ENCODE results near the gene ARHGAP33. TPM values are rescaled to one million over a fixed set of nuclear protein-coding genes. Genes with fewer than 3 reads are reported as not detected.

The ARHGAP33 gene
- total RNA-seq, 2 donors from 2014 or later = 6.0 to 25.0 TPM

DNA sequence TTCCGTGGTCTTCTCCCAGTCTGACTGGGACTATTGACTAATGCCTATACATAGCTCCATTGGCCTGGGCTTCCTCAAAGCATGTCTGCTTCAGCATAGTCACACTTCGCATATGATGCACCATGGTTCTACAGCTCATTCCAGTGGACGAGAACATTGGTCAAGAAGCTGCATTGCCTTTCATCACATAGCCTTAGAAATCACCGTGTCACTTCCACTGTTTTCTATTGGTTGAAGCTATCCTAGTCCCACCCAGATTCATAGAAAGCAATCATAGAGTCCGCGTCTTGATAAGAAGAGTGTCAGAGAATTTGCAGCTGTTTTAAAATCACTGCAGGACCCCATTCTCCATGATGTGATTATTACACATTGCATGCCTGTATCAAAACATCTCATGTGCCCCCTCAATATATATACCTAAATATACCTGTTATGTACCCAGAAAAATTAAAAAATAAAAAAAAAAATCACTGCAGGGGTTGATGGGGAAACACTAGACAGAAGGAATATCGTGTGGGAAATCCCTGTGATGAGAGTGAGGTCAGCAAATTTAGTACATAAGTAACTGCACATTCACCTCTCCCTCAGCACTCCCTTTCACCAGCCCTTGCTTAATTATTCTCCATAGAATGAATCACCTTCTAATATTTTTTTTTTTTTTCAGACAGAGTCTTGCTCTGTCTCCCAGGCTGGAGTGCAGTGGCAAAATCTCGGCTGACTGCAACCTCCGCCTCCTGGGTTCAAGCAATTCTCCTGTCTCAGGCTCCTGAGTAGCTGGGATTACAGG lies 2.2 kb upstream of the ARHGAP33 start:
- Histone ChIP-seq H3K4me3 (no peak overlapping the region), H3K4me1 (no peaks in the 10 kb centered on the region), H3K27ac (no peak overlapping the region), H3K9me3 (no peaks in the 10 kb centered on the region), H3K27me3 (no peaks in the 10 kb centered on the region), H3K9ac (ENCODE audit: low read depth in 2 of 2, low read length in 2 of 2) (no peak overlapping the region), H3K36me3 (no peaks in the 10 kb centered on the region)
- TF ChIP-seq, protein P1, sequence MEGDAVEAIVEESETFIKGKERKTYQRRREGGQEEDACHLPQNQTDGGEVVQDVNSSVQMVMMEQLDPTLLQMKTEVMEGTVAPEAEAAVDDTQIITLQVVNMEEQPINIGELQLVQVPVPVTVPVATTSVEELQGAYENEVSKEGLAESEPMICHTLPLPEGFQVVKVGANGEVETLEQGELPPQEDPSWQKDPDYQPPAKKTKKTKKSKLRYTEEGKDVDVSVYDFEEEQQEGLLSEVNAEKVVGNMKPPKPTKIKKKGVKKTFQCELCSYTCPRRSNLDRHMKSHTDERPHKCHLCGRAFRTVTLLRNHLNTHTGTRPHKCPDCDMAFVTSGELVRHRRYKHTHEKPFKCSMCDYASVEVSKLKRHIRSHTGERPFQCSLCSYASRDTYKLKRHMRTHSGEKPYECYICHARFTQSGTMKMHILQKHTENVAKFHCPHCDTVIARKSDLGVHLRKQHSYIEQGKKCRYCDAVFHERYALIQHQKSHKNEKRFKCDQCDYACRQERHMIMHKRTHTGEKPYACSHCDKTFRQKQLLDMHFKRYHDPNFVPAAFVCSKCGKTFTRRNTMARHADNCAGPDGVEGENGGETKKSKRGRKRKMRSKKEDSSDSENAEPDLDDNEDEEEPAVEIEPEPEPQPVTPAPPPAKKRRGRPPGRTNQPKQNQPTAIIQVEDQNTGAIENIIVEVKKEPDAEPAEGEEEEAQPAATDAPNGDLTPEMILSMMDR (IDR thresholded peaks at IDR 0.05) = no peak
- DNase-seq = no peak
- intact Hi-C loops (cut with DNase I) = no loop called here

DNA sequence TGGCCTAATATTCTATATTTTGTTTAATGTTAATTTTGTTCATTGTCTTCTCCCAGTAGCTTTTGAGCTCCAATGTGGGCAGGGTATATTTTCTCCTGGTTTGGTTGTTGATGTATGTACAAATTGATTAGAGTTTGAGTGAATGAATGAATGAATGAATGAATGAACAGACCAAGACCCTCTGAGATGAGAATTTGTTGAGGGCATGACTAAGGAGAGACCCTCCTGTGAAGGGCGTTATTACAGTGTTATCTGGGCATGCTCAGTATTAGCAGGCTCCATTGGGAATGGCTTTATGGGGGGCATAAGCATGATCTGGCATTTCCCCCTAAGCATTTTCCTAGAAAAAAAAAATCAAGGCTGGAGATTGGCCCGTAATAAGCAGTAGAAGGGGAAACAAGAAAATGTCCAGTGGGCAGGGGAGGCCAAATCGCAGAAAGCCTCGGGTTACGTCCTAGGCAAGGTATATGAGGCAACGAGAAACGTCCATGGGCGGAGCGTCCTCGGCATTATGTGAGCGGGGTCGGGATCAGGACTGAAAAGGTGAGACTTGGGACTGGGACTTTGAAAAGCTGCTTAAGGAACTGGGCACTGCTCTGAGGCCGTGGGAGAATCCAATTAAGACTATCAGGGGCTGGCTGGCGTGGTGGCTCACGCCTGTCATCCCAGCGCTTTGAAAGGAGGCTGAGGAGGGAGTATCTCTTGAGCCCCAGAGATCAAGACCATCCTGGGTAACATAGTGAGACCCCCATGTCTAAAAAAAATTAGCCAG lies 904 bp upstream of the ARHGAP33 start:
- no peak for DNase-seq
- TF ChIP-seq, protein P1 (IDR thresholded peaks at IDR 0.05) = no peak
- no peaks in the 10 kb centered on the region for H3K27me3 ChIP-seq
- H3K27ac ChIP-seq = no peak overlapping the region
- no peaks in the 10 kb centered on the region for H3K9me3 ChIP-seq
- no peaks in the 10 kb centered on the region for H3K4me1 ChIP-seq
- H3K4me3 ChIP-seq = peak overlapping the region; percentile 88
- no peaks in the 10 kb centered on the region for H3K36me3 ChIP-seq
- peak overlapping the region; percentile 19 to 43 for H3K9ac ChIP-seq (ENCODE audit: low read depth in 2 of 2, low read length in 2 of 2)
- intact Hi-C loops (cut with DNase I) = no loop called here

DNA sequence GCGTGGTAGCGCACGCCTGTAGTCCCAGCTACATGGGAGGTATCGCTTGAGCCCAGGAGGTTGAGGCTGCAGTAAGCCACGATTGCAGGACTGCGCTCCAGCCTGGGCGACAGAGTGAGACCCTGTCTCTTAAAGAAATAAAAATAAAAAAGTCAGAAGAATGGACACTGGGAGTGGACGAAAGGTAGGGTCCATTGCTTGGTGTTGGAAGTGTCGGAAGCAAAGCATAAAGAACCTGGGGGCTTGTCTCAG lies 392 bp upstream of the ARHGAP33 start:
- intact Hi-C loops (cut with DNase I) = no loop called here
- Histone ChIP-seq H3K4me1 (no peaks in the 10 kb centered on the region), H3K27ac (no peak overlapping the region), H3K9ac (ENCODE audit: low read depth in 2 of 2, low read length in 2 of 2) (peak overlapping the region in 1 of 2 donors; percentile 19), H3K36me3 (no peaks in the 10 kb centered on the region), H3K9me3 (no peaks in the 10 kb centered on the region), H3K4me3 (peak overlapping the region; percentile 88), H3K27me3 (no peaks in the 10 kb centered on the region)
- TF ChIP-seq, protein P1 (IDR thresholded peaks at IDR 0.05) = no peak
- DNase-seq = no peak

DNA sequence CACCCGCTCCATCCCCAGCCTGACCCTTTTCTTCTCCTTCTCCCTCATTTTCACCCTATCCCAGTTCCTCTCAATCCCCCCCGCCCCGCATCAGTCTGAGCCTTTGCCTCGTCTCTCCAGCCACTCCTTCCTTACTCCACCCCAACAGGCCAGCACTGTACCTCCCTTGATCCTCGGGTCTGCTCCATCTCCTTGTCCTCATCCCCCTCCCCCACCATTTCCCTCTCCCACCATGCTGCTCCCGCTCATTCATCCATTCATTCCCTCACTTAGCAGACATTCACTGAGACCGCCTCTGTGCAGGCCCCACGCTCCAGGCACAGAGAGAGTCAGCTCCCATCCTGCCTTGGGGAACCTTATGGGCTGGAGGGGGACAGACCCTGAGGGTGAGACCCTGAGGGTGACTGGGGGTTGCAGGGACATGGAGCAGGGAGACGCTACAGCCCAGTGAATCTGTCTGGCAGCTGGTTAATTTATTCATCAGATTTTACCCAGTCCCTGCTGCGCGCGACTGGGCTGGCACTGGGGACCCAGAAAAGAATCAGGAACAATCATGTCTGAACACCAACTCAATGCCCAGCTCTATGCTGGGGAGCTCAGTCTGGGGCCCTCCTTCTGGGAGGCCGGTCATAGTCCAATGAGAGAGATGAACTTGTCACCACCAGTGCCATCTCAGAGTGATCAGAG lies 881 bp downstream of the ARHGAP33 start:
- no peaks in the 10 kb centered on the region for H3K27me3 ChIP-seq
- TF ChIP-seq, protein P1 (IDR thresholded peaks at IDR 0.05) = no peak
- H3K4me3 ChIP-seq = peak overlapping the region; percentile 88
- intact Hi-C loops (cut with DNase I) = no loop called here
- H3K9me3 ChIP-seq = no peaks in the 10 kb centered on the region
- H3K36me3 ChIP-seq = no peaks in the 10 kb centered on the region
- H3K27ac ChIP-seq = no peak overlapping the region
- peak overlapping the region in 1 of 2 donors; percentile 35 for H3K9ac ChIP-seq (ENCODE audit: low read depth in 2 of 2, low read length in 2 of 2)
- H3K4me1 ChIP-seq = no peaks in the 10 kb centered on the region
- no peak for DNase-seq

DNA sequence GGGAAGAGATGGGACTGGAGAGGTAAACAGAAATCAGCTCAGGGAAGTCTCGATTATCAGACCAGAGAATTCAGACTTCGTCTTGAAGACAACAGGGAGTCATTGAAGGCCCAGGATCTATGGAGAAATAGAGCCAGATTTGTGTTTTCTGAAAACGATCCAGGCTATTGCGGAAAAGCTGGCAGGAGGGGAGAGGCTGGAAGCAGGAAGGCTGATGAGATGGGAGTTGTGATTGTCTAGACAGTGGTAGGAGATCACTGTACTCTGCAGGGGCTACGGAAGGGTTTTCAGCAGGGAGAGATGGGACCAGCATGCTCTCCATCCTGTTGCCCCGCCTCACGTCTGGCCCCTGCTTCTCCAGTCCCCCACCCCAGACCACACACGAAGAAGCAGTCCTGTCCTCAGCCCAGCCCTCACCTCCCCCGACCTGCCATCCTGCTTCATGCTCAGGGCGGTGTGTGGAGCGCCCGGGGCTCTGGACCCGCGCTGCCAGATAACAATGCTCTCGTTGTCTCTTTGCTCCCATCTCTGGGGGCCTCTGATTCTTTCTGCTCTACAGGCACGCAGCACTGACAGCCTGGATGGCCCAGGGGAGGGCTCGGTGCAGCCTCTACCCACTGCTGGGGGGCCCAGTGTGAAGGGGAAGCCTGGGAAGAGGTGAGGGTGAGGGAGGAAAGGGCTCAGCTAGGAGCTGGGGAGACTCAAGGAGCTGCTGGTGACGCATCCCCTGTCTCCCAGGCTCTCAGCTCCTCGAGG lies 1.9 kb downstream of the ARHGAP33 start:
- no peaks in the 10 kb centered on the region for H3K9me3 ChIP-seq
- H3K9ac ChIP-seq (ENCODE audit: low read depth in 2 of 2, low read length in 2 of 2) = no peak overlapping the region
- H3K27me3 ChIP-seq = no peaks in the 10 kb centered on the region
- intact Hi-C loops (cut with DNase I) = no loop called here
- no peaks in the 10 kb centered on the region for H3K4me1 ChIP-seq
- no peak overlapping the region for H3K4me3 ChIP-seq
- TF ChIP-seq, protein P1 (IDR thresholded peaks at IDR 0.05) = no peak
- DNase-seq = no peak
- no peak overlapping the region for H3K27ac ChIP-seq
- H3K36me3 ChIP-seq = no peaks in the 10 kb centered on the region

Measured in colonic mucosa (tissue), 4 donors.